GM12892 (cell line): ENCODE data around the gene CHD2.

Experiments used
- POLR2A ChIP-seq: IDR thresholded peaks from 2 replicates; pipeline ENCODE4 v1.6.1; 2011; ENCODE audit warnings: low read depth, low read length, control low read depth
- TAF1 ChIP-seq: IDR thresholded peaks from 2 replicates; pipeline ENCODE4 v1.6.1; 2011; ENCODE audit warnings: low read depth, mild to moderate bottlenecking, control low read depth, low read length, borderline replicate concordance

DNA sequence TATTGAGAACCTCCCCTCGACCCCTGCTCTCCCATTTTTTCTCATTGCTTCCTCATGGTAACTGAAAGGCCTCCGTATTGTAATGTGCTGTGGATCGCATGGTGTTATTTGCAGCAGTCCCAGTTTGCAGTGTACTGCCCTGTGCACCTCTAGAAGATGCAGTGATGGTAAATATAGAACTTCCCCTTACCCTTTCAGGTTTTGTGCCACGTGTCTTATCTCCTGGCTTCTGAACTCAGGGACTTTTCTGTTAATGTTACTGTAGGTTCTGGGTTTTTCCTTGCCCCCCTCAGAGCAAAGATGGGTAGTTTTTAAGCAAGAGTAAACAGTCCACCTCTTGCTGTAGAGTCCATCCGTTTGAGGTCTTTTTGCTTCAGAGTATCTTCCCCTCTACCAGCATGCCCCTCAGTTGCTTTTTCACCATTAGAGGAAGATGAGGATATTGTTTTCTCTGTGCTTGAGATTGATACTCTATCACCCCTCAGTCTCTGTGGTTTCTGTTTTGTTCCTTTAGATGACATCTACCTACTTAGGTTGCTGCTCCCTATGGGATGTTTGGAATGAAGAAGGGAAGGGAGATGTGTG lies 22.4 kb downstream of the CHD2 start:
- no peak for TF ChIP-seq TAF1
- no peak for TF ChIP-seq POLR2A
